Astrocyte (in vitro differentiated cells and primary cell): ENCODE measurements around the gene RASGEF1C. TPM values are rescaled to one million over a fixed set of nuclear protein-coding genes. Genes with fewer than 3 reads are reported as not detected.
A peak's percentile ranks its signal among the peaks of the same experiment; 100 is the strongest.

Source experiments
- DNase-seq: peaks from one replicate; pipeline ENCODE4 v3.0.0-alpha.2; 2010; ENCODE audit warnings: low read depth
- FAIRE-seq: peaks from 2 replicates; lab custom pipeline; 2011; peaks lifted over from hg19 to GRCh38; lab: Jason Lieb, UNC
- H2AFZ ChIP-seq: 2 replicates; pipeline ENCODE4 v1.6.0; 2012; ENCODE audit warnings: low read depth, low read length, inconsistent platforms
- H3K27ac ChIP-seq: 2 replicates; pipeline ENCODE4 v1.5.1; 2011; ENCODE audit warnings: low read depth, low read length, inconsistent platforms
- H3K27me3 ChIP-seq: 2 replicates; pipeline ENCODE4 v1.6.0; 2011; ENCODE audit warnings: low read length, inconsistent platforms; ENCODE audit not compliant: insufficient read depth
- H3K36me3 ChIP-seq: 2 replicates; pipeline ENCODE4 v1.5.1; 2011; ENCODE audit warnings: low read length, inconsistent platforms; ENCODE audit not compliant: insufficient read depth
- H3K4me1 ChIP-seq: 2 replicates; pipeline ENCODE4 v1.5.1; 2011; ENCODE audit warnings: low read length, inconsistent platforms; ENCODE audit not compliant: insufficient read depth
- H3K4me2 ChIP-seq: 2 replicates; pipeline ENCODE4 v1.6.0; 2012; ENCODE audit warnings: low read length, inconsistent platforms
- H3K4me3 ChIP-seq: 2 replicates; pipeline ENCODE4 v1.5.1; 2011; ENCODE audit warnings: low read depth, mild to moderate bottlenecking, low read length, inconsistent platforms; ENCODE audit not compliant: insufficient read depth
- H3K79me2 ChIP-seq: 2 replicates; pipeline ENCODE4 v1.6.0; 2012; ENCODE audit warnings: mild to moderate bottlenecking, low read length, inconsistent platforms; ENCODE audit not compliant: insufficient read depth
- H3K9ac ChIP-seq: 2 replicates; pipeline ENCODE4 v1.6.0; 2012; ENCODE audit warnings: mild to moderate bottlenecking, low read length, inconsistent platforms
- H3K9me3 ChIP-seq: 2 replicates; pipeline ENCODE4 v1.5.1; 2012; ENCODE audit warnings: low read depth, mild to moderate bottlenecking, low read length, inconsistent platforms; ENCODE audit not compliant: insufficient read depth
- H4K20me1 ChIP-seq: 2 replicates; pipeline ENCODE4 v1.6.0; 2012; ENCODE audit warnings: low read length, inconsistent platforms; ENCODE audit not compliant: insufficient read depth
- H3K27ac Mint-ChIP-seq: one replicate; pipeline ENCODE4 v1.8.0; 2021; ENCODE audit warnings: mild to moderate bottlenecking, mixed read lengths; ENCODE audit not compliant: unreplicated experiment
- H3K27me3 Mint-ChIP-seq: one replicate; pipeline ENCODE4 v1.8.0; 2021; ENCODE audit warnings: low read depth, mixed read lengths; ENCODE audit not compliant: unreplicated experiment
- H3K36me3 Mint-ChIP-seq: one replicate; pipeline ENCODE4 v1.8.0; 2021; ENCODE audit warnings: low read depth, mixed read lengths; ENCODE audit not compliant: unreplicated experiment
- H3K4me1 Mint-ChIP-seq: one replicate; pipeline ENCODE4 v1.8.0; 2021; ENCODE audit warnings: low read depth, mixed read lengths; ENCODE audit not compliant: unreplicated experiment
- H3K4me3 Mint-ChIP-seq: one replicate; pipeline ENCODE4 v1.8.0; 2021; ENCODE audit warnings: mild to moderate bottlenecking, moderate library complexity, mixed read lengths; ENCODE audit not compliant: unreplicated experiment
- H3K9me3 Mint-ChIP-seq: one replicate; pipeline ENCODE4 v1.8.0; 2021; ENCODE audit warnings: mild to moderate bottlenecking, mixed read lengths; ENCODE audit not compliant: unreplicated experiment
- EZH2 ChIP-seq: IDR thresholded peaks from 2 replicates; pipeline ENCODE4 v1.6.1; 2012; ENCODE audit warnings: mild to moderate bottlenecking, low read length, inconsistent platforms; ENCODE audit not compliant: insufficient read depth
- total RNA-seq: library from RNA; stranded (reverse); gene quantifications from 2 replicates; pipeline ENCODE4 v1.2.1, GENCODE V29; 2021
- TF ChIP-seq, protein P1 (sequence below): IDR thresholded peaks from 2 replicates; pipeline ENCODE4 v1.5.1; 2011; ENCODE audit warnings: low read depth, mild to moderate bottlenecking, inconsistent platforms, low read length, moderate library complexity; ENCODE audit not compliant: insufficient read depth

The RASGEF1C gene
- total RNA-seq, 1 donor from 2014 or later: 0.41 TPM

DNA sequence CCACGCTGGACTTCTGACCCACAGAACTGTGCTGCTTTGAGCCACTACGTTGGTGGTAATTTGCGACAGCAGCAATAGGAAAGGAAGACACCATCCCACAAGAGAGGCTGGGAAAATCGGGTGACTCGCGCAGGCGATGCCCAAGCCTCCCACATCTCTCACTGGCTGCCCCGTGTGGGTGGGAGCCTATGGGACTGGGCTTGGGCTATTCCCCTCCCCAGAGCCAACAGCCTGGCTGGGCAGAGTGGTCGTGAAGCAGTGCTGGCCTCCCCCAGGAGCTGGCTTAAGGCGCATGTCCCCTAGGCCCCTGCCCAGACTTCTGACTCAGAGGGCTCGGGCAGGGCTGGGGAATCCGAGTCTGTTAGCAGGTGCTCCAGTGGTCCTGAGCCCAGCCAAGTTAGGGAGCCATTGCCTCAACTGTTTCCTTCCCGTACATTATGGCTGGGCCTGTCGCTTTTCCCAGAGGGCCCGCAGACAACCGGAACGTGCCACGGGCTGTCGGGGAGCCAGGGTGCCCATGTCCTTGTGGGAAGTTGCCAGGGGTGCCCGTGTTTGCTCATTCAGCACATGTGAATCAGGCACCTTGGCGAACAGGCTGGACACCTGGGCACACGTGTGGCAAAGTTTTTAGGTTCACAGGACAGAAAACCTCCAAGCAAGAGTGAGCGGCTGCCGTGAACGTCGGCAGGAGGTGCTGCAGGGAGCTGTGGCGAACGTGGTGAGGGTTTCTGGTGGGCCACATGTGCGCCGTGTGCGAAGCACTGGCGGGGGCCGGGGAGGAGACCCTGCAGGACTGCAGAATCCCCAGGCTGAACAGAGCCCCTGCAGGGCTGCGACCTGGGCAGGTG, 7.0 kb upstream of the RASGEF1C start:
- Mint-ChIP-seq H3K4me1 (peaks cover 4% of the 10 kb centered on the region), H3K27me3 (peaks cover 17% of the 10 kb centered on the region), H3K36me3 (peaks cover 2% of the 10 kb centered on the region), H3K9me3 (peaks cover 26% of the 10 kb centered on the region), H3K27ac (no peak overlapping the region), H3K4me3 (no peak overlapping the region)
- Histone ChIP-seq H3K79me2 (no peaks in the 10 kb centered on the region), H3K9ac (no peak overlapping the region), H3K4me3 (no peak overlapping the region), H4K20me1 (no peaks in the 10 kb centered on the region), H3K27ac (no peak overlapping the region), H2AFZ (no peak overlapping the region), H3K4me2 (no peak overlapping the region), H3K36me3 (no peaks in the 10 kb centered on the region), H3K9me3 (peaks cover 27% of the 10 kb centered on the region), H3K4me1 (no peaks in the 10 kb centered on the region), H3K27me3 (no peaks in the 10 kb centered on the region)
- TF ChIP-seq EZH2: no peak
- TF ChIP-seq, protein P1, sequence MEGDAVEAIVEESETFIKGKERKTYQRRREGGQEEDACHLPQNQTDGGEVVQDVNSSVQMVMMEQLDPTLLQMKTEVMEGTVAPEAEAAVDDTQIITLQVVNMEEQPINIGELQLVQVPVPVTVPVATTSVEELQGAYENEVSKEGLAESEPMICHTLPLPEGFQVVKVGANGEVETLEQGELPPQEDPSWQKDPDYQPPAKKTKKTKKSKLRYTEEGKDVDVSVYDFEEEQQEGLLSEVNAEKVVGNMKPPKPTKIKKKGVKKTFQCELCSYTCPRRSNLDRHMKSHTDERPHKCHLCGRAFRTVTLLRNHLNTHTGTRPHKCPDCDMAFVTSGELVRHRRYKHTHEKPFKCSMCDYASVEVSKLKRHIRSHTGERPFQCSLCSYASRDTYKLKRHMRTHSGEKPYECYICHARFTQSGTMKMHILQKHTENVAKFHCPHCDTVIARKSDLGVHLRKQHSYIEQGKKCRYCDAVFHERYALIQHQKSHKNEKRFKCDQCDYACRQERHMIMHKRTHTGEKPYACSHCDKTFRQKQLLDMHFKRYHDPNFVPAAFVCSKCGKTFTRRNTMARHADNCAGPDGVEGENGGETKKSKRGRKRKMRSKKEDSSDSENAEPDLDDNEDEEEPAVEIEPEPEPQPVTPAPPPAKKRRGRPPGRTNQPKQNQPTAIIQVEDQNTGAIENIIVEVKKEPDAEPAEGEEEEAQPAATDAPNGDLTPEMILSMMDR: no peak
- FAIRE-seq: no peak
- DNase-seq: no peak

DNA sequence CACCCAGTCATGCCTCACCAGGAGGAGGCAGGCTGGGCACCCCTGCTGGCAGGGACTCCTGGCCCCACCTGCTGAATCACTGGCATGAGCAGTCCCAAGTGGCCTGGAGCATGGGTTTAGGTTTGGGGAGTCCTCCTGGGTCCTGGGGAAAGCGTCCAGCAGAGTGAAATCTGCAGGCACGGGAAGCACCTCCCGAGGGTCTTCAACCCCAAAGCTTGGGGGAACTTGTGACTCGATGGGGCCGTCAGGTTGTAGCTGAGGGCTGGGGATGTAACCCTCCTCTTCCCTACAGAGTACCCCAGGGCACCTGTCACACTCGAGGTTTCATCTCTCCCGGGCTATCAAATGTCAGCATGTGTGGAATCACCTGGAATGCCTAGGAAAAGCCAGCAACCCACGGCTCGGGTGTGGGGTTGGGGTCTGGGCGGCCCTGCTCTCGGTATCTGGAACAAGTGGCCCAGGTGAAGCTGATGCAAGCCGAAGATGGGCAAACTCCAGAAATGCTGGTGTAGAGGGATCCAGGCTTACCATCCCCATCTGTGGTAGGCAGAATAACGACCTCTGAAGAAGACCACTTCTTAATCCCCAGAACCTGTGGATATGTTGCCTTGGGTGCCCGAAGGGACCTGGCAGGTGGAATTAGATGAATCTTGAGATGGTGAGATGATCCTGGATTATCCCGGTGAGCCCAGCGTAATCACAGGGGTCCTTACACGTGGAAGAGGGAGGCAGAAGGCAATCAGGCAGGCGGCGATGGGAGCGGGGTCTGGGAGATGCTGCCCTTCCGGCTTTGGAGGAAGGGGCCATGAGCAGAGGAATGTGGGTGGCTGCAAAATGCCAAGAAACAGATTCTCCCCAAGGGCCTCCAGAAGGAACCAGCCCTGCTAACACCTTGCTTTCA, 6.1 kb upstream of the RASGEF1C start:
- H3K36me3 Mint-ChIP-seq: peaks cover 2% of the 10 kb centered on the region
- Histone ChIP-seq H2AFZ (no peak overlapping the region), H3K27ac (no peak overlapping the region), H3K9me3 (peaks cover 18% of the 10 kb centered on the region), H3K9ac (no peak overlapping the region), H3K79me2 (no peaks in the 10 kb centered on the region), H3K4me2 (no peak overlapping the region), H3K36me3 (no peaks in the 10 kb centered on the region), H3K27me3 (no peaks in the 10 kb centered on the region), H3K4me3 (no peak overlapping the region), H3K4me1 (no peaks in the 10 kb centered on the region), H4K20me1 (no peaks in the 10 kb centered on the region)
- no peak for DNase-seq
- H3K9me3 Mint-ChIP-seq: peaks cover 20% of the 10 kb centered on the region
- H3K4me3 Mint-ChIP-seq: no peak overlapping the region
- peaks cover 4% of the 10 kb centered on the region for H3K4me1 Mint-ChIP-seq
- no peak for TF ChIP-seq EZH2
- no peak overlapping the region for H3K27ac Mint-ChIP-seq
- no peak for FAIRE-seq
- peaks cover 26% of the 10 kb centered on the region for H3K27me3 Mint-ChIP-seq

DNA sequence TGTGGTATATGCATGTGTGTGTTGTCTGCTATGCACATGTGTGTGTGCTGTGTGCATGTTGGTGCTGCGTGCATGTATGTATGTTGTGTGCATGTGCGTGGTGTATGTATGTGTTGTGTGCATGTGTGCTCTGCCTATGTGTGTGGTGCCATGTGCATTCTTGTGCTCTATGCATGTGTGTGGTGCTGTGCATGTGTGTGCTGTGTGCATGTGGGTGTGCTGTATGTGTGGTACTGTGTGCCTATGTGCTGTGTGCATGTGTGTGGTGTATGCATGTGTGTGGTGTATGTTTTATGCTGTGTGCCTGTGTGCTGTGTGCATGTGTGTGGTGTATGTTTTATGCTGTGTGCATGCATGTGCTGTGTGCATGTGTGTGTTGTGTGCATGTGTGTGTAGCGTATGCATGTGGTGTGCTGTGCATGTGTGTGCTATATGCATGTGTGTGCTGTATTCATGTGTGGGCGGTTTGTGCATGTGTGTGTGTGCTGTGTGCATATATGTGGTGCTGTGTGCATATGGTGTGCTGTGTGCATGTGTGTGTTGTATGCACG, 4.7 kb upstream of the RASGEF1C start:
- Mint-ChIP-seq H3K27ac (peak overlapping the region; percentile 22), H3K4me1 (peaks cover 4% of the 10 kb centered on the region), H3K27me3 (peaks cover 33% of the 10 kb centered on the region), H3K4me3 (no peak overlapping the region), H3K9me3 (peaks cover 10% of the 10 kb centered on the region), H3K36me3 (no peaks in the 10 kb centered on the region)
- Histone ChIP-seq H4K20me1 (no peaks in the 10 kb centered on the region), H3K36me3 (no peaks in the 10 kb centered on the region), H3K27me3 (no peaks in the 10 kb centered on the region), H3K9ac (no peak overlapping the region), H3K79me2 (no peaks in the 10 kb centered on the region), H3K9me3 (peaks cover 18% of the 10 kb centered on the region), H2AFZ (no peak overlapping the region), H3K4me3 (no peak overlapping the region), H3K4me1 (no peaks in the 10 kb centered on the region), H3K27ac (no peak overlapping the region), H3K4me2 (no peak overlapping the region)
- TF ChIP-seq, protein P1: no peak
- no peak for TF ChIP-seq EZH2
- FAIRE-seq (no peak), DNase-seq (no peak)
